GM12801 (cell line): ENCODE data around the gene CBX5.

Source experiments
- TF ChIP-seq, protein P1 (sequence below): IDR thresholded peaks from one replicate; pipeline ENCODE4 v1.5.1; 2011; ENCODE audit warnings: control low read depth; ENCODE audit not compliant: insufficient read length; ENCODE audit errors: extremely low read depth

CBX5 gene

DNA sequence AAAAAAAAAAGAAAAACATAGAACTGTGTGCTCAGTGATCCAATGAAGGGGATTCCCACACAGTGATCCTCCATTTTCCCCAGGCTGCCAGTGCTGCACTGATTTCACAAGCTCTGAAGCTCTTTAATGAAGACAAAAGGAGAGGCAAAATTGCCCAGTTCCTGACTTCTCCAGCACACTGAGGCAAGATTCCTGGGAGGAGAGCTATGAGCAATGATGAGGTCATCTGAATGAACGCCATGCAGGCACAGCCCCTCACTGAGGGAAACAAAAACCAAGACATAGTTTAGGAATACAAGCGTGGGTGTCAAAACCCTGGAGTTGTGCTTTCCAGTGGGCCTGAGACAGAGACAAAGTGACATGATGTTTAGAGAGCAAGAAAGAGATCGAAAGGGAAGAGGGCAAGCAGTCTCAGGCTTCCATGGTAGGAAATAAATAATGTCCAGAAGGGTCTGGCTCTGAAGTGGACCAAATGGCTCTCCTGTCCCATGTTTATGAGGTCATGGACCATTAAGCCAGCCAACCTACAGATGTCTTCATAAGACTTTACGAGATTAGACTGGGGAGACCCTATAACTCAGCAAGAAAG, 50.2 kb downstream of the CBX5 start:
- TF ChIP-seq, protein P1, sequence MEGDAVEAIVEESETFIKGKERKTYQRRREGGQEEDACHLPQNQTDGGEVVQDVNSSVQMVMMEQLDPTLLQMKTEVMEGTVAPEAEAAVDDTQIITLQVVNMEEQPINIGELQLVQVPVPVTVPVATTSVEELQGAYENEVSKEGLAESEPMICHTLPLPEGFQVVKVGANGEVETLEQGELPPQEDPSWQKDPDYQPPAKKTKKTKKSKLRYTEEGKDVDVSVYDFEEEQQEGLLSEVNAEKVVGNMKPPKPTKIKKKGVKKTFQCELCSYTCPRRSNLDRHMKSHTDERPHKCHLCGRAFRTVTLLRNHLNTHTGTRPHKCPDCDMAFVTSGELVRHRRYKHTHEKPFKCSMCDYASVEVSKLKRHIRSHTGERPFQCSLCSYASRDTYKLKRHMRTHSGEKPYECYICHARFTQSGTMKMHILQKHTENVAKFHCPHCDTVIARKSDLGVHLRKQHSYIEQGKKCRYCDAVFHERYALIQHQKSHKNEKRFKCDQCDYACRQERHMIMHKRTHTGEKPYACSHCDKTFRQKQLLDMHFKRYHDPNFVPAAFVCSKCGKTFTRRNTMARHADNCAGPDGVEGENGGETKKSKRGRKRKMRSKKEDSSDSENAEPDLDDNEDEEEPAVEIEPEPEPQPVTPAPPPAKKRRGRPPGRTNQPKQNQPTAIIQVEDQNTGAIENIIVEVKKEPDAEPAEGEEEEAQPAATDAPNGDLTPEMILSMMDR = no peak

DNA sequence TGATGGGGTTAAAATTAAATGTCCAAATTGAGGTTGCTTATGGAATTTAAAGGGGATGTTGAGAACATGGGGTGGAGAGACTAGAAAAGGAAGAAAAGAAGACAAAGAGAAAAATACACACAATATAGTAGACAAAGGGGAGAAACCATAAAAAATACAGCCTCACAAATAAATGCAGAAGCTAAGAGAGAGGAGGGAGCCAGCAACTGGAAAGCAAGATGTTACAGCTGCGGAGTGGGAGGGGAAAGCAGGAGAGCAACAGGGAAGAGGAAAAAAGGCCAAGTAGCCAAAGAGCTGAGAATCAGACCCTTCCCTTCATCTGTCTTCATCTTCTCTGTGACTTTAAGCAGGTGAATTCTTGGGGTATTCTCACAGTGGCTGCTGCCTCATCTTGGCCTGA, 51.5 kb downstream of the CBX5 start:
- TF ChIP-seq, protein P1 = no peak

DNA sequence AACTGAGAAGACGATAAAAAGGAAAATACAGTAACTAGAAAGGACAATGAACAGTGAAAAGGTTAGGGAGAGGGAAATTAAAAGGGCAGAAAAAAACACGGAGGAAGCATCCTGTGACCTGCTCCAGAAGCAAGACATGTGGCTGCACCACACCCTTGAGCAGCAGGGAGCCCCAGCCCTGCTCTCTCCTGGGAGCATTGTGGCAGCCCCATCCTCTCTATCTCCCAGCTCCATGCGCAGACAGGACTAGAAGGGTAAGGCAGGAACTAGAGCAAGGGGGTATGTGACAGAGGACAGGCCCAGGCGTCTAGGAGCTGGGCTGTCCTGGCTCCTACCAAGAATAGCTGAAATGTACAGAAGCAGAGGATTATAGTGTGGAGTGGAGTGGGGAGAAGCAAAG, 52.5 kb downstream of the CBX5 start:
- TF ChIP-seq, protein P1 = no peak

DNA sequence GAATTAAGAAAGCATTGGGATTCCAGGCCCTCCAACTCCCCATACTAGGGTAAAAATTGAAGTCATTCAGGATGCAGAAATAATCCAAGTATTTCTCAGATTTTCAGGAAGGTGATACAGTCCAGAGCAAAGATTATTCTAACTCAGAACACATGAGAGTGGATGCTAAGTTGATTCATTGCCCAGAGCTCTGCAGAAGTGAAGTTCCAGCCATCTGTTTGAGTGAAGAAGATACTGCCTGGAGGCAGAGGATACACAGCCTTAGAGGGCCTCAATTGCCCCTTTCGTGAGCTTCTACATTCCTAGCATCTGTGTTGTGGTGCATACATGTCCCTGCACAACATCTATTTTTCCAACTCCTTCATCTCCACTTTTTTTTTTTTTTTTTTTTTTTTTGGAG, 54.3 kb downstream of the CBX5 start:
- TF ChIP-seq, protein P1 = no peak

DNA sequence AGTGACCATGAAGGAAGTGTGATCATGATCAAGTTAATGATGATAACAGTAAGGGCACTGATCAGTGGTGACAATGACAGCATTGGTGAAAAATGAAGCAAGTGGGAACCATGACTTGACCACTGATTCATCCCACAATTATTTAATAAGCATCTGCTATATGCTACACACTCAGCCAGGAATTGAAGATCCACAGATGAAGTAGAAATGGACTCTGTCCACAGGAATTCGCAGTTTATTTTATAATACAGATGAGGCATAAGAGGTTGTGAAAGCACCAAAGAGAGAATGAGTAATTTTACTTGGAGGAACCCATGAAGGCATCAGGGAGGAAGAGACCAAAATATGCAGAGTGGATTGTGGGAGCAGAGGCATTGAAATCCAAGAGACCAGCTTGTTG, 57.3 kb downstream of the CBX5 start:
- TF ChIP-seq, protein P1 = no peak

DNA sequence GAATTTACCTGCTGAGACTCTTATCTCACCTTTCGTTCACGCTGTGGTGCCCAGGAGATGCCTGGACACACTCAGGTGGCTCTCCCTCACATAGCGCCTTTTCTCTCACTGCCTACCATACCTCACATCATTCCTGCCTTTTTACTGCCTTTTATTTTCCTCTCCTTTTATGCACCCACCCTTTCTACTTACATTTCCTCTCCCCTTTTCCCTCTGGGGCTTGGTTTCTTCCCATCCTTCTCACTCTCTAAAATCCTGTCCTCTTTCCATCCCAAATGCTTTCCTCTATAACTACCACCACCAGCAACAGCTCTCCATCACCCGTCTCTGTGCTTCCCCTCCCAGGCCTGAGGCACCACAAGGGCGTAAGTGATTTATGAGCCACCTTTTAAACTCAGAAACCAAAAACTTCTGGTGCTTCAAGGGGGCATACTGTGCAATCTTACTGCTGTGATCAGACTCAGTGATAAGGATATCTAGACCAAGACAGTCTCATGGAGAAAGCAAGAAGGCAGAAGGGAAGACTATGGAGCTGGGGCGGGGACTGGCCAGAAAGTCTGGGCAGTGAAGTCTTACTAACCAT, 58.4 kb downstream of the CBX5 start:
- TF ChIP-seq, protein P1 = no peak

DNA sequence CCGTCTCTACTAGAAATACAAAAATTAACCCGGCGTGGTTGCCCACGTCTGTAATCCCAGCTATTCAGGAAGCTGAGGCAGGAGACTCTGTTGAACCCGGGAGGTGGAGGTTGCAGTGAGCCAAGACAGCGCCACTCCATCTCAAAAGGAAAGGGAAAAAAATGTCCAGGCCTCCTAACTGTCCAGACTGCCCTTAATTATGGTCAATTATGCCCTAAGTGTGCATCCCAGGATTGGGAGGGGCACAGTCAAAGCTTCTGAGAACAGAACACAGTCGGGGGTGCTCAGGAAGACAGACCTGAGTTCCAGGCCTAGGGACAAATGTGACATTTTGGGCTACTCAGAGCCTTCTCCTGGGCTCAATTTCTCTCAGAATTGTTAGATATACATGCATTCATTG, 59.4 kb downstream of the CBX5 start:
- TF ChIP-seq, protein P1 = no peak
